GM19463 (cell line): ENCODE measurements around the gene LRRN3.
"Not testable (repeated sequence)": the region's sequence is repeated elsewhere in the genome, so short reads cannot be mapped to it uniquely, and the experiment has no call there.

ENCODE experiments used
- ATAC-seq: cut with Tn5 transposase; IDR thresholded peaks from one replicate; pipeline ENCODE4 v1.9.1; 2021; ENCODE audit warnings: mild to moderate bottlenecking, moderate library complexity; ENCODE audit not compliant: unreplicated experiment

Gene LRRN3

GRCh38 chr7:111090846-111091245 lies at the start of gene LRRN3:
TSS of gene LRRN3 (plus strand) at chr7:111091127. CDS start at chr7:111122773, 31,646 bp downstream.
- no peak for ATAC-seq

DNA sequence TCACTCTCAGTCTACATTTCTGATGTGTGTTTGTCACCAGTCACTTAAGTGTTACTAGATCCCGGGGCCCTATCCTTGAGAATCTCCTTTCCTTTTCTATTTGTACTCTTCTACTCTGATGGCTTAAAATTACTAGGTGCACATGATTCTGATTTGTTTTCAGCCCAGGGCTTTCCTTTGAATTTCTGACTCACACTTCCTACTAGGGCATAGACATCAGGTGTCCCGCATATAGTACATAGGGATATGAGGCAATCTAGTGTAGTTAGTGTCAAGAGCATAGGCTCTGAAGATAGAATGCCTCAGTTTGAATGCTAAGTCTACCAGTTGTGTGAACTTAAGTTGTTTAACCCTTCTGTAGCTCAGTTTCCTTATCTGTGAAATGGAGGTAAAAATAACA lies 49.4 kb upstream of the LRRN3 start:
- ATAC-seq = no peak

- no peak for ATAC-seq
These were observed 48.1 kb upstream of the LRRN3 start for GRCh38 chr7:111042842-111043241.

GRCh38 chr7:111043561-111043960 lies 47.4 kb upstream of the LRRN3 start:
- peak; percentile 89 for ATAC-seq

- no peak for ATAC-seq
These were observed 45.5 kb upstream of the LRRN3 start for GRCh38 chr7:111045449-111045848.

DNA sequence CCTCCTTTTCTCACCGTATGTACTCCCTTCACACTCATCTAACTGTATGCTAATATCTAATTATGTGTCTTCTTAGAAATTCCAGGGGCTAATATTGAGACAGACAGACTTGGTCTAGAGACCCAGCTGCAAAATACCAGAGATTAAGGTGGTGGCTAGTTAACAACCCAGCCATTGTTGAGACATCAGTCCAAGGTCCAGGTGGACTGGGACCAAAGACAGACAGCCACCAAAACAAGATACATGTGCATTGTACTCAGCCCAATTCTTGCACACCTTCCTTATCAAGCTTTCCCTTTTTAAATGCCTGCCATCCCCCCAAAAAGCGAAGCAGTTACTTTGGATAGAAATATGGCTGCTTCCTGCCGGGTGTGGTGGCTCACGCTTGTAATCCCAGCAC lies 43.3 kb upstream of the LRRN3 start:
- ATAC-seq = no peak

DNA sequence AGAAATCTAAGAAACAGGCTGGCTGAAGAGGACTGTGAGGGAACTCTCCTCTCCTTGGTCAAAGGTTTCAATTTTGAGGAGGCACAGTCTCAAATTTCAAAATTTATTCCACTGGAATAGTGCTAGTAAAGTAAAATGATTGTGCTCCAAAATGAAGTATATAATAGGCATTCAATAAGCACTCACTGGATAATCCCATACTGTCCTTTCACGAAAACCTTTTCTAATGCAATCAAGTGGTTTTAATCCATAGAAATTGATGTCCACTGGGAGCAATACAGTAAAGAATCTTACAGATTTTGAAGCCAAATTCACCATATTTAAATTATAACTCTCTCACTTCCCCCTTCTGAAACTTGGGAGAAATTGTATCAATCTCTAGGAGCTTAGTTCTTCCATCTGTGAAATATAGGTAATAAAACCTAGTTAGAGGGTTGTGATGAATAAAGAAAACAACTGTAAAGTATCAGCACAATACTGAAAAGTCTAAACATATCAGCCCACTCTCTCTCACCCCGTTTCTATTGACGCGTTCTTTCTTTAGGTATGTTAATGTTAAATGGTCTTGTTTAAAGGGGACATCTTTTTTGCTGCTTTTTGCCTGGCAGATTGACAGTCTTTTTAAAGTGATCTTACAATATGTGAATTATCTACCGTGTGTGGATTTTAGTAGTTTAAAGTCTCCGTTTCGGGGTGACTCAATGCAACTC lies 40.8 kb upstream of the LRRN3 start:
- no peak for ATAC-seq

DNA sequence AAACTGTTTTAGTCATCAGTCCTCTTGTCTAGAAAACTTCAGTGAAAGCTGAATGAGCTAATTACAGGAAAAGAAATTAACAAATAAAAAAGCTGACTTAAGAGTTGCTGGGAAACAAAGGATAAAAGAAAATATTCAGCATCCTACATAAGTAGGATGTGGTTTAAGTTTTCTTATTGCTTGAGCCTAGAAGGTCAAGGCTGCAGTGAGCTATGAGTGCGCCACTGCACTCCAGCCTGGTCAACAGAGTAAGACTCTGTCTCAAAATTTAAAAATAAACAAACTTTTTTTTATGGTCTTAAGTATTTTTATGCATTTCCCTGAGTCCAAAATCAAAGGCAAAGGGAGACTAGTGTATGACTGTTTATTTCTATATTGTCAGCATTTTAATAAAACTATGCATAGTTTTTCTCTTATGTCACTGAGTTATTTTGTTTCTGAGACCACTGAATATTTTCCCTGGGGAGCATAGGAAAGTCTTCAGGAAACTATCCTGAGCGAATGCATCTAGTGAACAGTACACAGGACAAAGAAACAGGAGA lies 40.0 kb upstream of the LRRN3 start:
- no peak for ATAC-seq

GRCh38 chr7:111051832-111052231 lies 39.1 kb upstream of the LRRN3 start:
- no peak for ATAC-seq

DNA sequence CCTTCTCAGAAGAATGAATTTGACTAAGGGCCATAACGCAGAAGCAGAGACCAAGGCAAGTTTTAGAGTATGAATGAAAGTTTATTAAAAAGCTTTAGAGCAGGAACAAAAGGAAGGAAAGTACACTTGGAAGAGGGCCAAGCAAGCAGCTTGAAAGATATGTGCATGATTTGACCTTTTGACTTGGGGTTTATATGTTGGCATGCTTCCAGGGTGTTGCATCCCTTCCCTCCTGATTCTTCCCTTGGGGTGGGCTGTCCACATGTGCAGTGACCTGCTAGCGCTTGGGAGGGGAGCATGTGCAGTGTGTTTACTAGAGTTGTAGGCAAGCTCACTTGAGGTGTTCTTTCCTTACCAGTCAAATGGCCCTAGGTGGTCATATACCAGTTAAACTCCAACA lies 37.9 kb upstream of the LRRN3 start:
- ATAC-seq = no peak

- no peak for ATAC-seq
These were observed 34.6 kb upstream of the LRRN3 start for GRCh38 chr7:111056371-111056770.

DNA sequence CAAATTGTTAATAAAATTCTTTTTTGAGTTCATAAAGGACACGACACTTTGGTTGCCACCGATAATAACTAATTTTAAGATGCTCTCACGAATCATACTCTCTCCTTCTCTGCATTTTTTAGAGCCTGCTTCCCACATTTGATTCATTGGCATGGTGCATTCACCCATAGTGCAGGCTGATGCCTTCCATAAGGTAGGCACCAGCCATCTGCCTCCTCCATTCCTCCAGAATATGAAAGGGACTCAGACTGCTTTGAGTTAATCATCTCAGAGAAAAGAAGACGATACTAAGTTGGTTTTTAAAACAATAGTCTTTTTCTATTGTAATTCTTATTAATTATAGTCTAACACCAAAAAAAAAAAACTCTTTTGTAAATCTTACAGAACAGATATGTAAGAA lies 33.9 kb upstream of the LRRN3 start:
- ATAC-seq = no peak

DNA sequence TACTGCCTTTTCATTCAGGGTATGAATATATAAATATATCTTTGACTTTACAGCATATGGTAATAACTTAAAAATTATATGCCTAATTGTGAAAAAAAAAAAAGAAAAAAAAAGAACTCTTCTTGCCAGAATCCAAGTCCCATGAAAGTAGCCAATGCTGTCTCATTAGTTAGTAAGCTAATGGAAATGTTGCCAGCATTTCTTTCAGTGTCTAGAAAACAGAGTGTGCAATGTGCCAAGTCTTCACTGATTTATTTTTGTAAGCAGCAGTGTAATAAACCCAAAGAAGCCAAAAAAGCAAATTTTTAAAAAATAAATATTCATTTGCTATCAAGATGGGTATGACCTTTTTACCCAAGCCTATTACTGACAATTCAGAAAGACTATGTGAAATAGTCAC lies 31.1 kb upstream of the LRRN3 start:
- ATAC-seq = no peak

- ATAC-seq = no peak
These were observed 27.8 kb upstream of the LRRN3 start for GRCh38 chr7:111063166-111063565.

DNA sequence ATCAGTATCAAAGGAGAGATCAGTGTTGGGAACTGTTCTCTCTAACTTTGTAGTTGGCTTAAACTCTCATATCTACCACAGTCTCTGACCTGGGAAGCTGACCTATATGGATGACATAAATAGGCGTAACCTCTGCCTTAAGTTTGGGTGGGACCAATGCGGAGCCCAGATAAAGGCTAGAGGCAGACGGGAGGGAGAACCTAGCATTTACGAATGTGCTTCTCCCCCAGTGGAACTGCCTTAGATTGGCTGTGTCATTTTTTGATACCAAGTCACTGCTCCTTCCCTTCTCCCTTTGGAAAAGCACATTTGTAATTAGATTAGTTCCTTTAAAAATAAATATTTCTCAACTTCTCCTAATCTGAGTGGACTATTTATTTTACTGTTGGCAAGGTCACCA lies 23.7 kb upstream of the LRRN3 start:
- no peak for ATAC-seq

DNA sequence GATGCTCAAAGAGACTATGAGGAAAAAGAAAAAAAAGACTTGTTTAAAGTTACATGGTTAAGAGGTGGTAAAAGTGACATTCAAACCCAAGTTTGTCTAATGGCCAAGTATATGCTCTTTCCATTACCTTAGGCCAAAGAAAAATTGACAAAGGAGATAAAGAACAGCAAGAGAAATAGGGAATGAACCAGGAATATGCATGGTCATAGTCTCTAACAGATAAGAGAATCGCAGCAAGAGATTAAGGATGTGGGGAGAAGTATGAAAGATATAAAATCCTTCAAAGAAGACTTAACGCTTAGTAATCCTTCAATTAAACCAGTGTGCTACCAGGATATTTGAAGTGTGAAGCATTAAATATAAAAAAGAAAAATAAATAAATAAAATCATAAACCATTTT lies 23.2 kb upstream of the LRRN3 start:
- ATAC-seq = no peak

GRCh38 chr7:111068618-111069017 lies 22.3 kb upstream of the LRRN3 start:
- no peak for ATAC-seq

GRCh38 chr7:111071556-111071955 lies 19.4 kb upstream of the LRRN3 start:
- no peak for ATAC-seq

DNA sequence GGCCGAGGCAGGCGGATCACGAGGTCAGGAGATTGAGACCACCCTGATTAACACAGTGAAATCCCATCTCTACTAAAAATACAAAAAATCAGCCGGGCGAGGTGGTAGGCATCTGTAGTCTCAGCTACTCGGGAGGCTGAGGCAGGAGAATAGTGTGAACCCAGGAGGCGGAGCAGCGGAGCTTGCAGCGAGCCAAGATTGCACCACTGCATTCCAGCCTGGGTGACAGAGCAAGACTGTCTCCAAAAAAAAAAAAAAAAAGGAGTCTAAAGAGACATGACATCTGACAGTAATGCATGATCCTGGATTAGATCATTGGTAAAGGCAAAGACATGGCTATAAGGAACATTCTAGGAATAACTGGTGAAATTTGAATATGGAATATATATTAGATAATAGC lies 18.3 kb upstream of the LRRN3 start:
- ATAC-seq = not testable (repeated sequence)

GRCh38 chr7:111074071-111074747 lies 16.7 kb upstream of the LRRN3 start:
- ATAC-seq = peak; percentile 64

- no peak for ATAC-seq
These were observed 16.2 kb upstream of the LRRN3 start for GRCh38 chr7:111074748-111075146.

GRCh38 chr7:111075498-111075897 lies 15.4 kb upstream of the LRRN3 start:
- no peak for ATAC-seq
